ENCODE results near the gene FXR1. TPM values are rescaled to one million over a fixed set of nuclear protein-coding genes. Genes with fewer than 3 reads are reported as not detected.
"Not testable (repeated sequence)": the region's sequence is repeated elsewhere in the genome, so short reads cannot be mapped to it uniquely, and the experiment has no call there.

FXR1 gene
- polyA plus RNA-seq = 10 to 100 TPM; 38.0 to 46.9 (median 42.0) TPM

GRCh38 chr3:180912304-180913296 lies at the start of gene FXR1:
TSS of gene FXR1 (plus strand) at chr3:180912670. CDS start at chr3:180912686, 16 bp downstream.
- H3K36me3 Mint-ChIP-seq = no peaks in the 10 kb centered on the region
- H3K9me3 Mint-ChIP-seq = no peaks in the 10 kb centered on the region
- peak within 1 kb of the TSS; percentile 88 to 99 (median 96) for H3K27ac Mint-ChIP-seq
- H3K4me1 Mint-ChIP-seq = peaks cover 52 to 58% of the 10 kb centered on the region in 2 donors
- H3K27me3 Mint-ChIP-seq (ENCODE audit: low read depth in 3 of 3) = peaks cover 10 to 12% (median 10%) of the 10 kb centered on the region in 3 donors
- H3K4me3 Mint-ChIP-seq = peak within 1 kb of the TSS; percentile 94 to 97 (median 97)
- DNase-seq = peak; percentile 89 to 91 (median 90)

GRCh38 chr3:180870008-180870699 lies 42.3 kb upstream of the FXR1 start:
- Mint-ChIP-seq H3K4me1 (no peaks in the 10 kb centered on the region), H3K9me3 (peaks cover 0 to 5% (median 0%) of the 10 kb centered on the region in 6 donors), H3K4me3 (no peak overlapping the region), H3K27ac (no peak overlapping the region), H3K27me3 (ENCODE audit: low read depth in 3 of 3) (peaks cover 5 to 12% (median 7%) of the 10 kb centered on the region in 3 donors), H3K36me3 (no peaks in the 10 kb centered on the region)
- no peak for DNase-seq

GRCh38 chr3:180871901-180872300 lies 40.6 kb upstream of the FXR1 start:
- Mint-ChIP-seq H3K9me3 (peaks cover 0 to 5% (median 0%) of the 10 kb centered on the region in 6 donors), H3K27me3 (ENCODE audit: low read depth in 3 of 3) (peaks cover 5 to 12% (median 6%) of the 10 kb centered on the region in 3 donors), H3K27ac (no peak overlapping the region), H3K4me1 (no peaks in the 10 kb centered on the region), H3K4me3 (no peak overlapping the region), H3K36me3 (no peaks in the 10 kb centered on the region)
- no peak for DNase-seq

- H3K27ac Mint-ChIP-seq, DNase-seq, H3K9me3 Mint-ChIP-seq, H3K4me3 Mint-ChIP-seq, H3K4me1 Mint-ChIP-seq, H3K36me3 Mint-ChIP-seq: not testable (repeated sequence)
- H3K27me3 Mint-ChIP-seq (ENCODE audit: low read depth in 3 of 3) = peaks cover 5 to 12% (median 6%) of the 10 kb centered on the region in 3 donors
These were observed 40.0 kb upstream of the FXR1 start for GRCh38 chr3:180872430-180872829.

GRCh38 chr3:180875124-180875698 lies 37.3 kb upstream of the FXR1 start:
- Mint-ChIP-seq H3K4me3 (no peak overlapping the region), H3K9me3 (peaks cover 0 to 2% (median 0%) of the 10 kb centered on the region in 6 donors), H3K36me3 (no peaks in the 10 kb centered on the region), H3K27ac (no peak overlapping the region), H3K4me1 (no peaks in the 10 kb centered on the region), H3K27me3 (ENCODE audit: low read depth in 3 of 3) (peaks cover 4 to 14% (median 5%) of the 10 kb centered on the region in 3 donors)
- DNase-seq = no peak

- no peak for DNase-seq
- Mint-ChIP-seq H3K9me3 (peaks cover 0 to 4% (median 0%) of the 10 kb centered on the region in 6 donors), H3K27ac (no peak overlapping the region), H3K4me1 (no peaks in the 10 kb centered on the region), H3K4me3 (no peak overlapping the region), H3K36me3 (peaks cover 0 to 4% (median 0%) of the 10 kb centered on the region in 3 donors), H3K27me3 (ENCODE audit: low read depth in 3 of 3) (peaks cover 3 to 8% (median 3%) of the 10 kb centered on the region in 3 donors)
These were observed 31.2 kb upstream of the FXR1 start for GRCh38 chr3:180881065-180881801.

GRCh38 chr3:180882115-180882514 lies 30.4 kb upstream of the FXR1 start:
- peaks cover 0 to 4% (median 0%) of the 10 kb centered on the region in 3 donors for H3K36me3 Mint-ChIP-seq
- peaks cover 3 to 7% (median 3%) of the 10 kb centered on the region in 3 donors for H3K27me3 Mint-ChIP-seq (ENCODE audit: low read depth in 3 of 3)
- H3K27ac Mint-ChIP-seq = no peak overlapping the region
- H3K9me3 Mint-ChIP-seq = peaks cover 0 to 8% (median under 1%) of the 10 kb centered on the region in 6 donors
- no peak for DNase-seq
- no peaks in the 10 kb centered on the region for H3K4me1 Mint-ChIP-seq
- no peak overlapping the region for H3K4me3 Mint-ChIP-seq

GRCh38 chr3:180888992-180889560 lies 23.4 kb upstream of the FXR1 start:
- Mint-ChIP-seq H3K36me3 (peaks cover 0 to 9% (median 0%) of the 10 kb centered on the region in 3 donors), H3K4me3 (no peak overlapping the region), H3K4me1 (no peaks in the 10 kb centered on the region), H3K9me3 (peaks cover 10 to 23% (median 17%) of the 10 kb centered on the region in 6 donors), H3K27ac (no peak overlapping the region), H3K27me3 (ENCODE audit: low read depth in 3 of 3) (peaks cover 0 to 6% (median 4%) of the 10 kb centered on the region in 3 donors)
- DNase-seq = no peak

GRCh38 chr3:180898572-180898971 lies 13.9 kb upstream of the FXR1 start:
- Mint-ChIP-seq H3K4me1 (no peaks in the 10 kb centered on the region), H3K4me3 (no peak overlapping the region), H3K36me3 (no peaks in the 10 kb centered on the region), H3K27ac (no peak overlapping the region), H3K27me3 (ENCODE audit: low read depth in 3 of 3) (no peaks in the 10 kb centered on the region), H3K9me3 (peaks cover 0 to 7% (median 2%) of the 10 kb centered on the region in 6 donors)
- DNase-seq = no peak

- H3K27me3 Mint-ChIP-seq (ENCODE audit: low read depth in 3 of 3) = peaks cover 10 to 13% (median 12%) of the 10 kb centered on the region in 3 donors
These were observed 2.9 kb upstream of the FXR1 start for GRCh38 chr3:180909369-180910127.

GRCh38 chr3:180910823-180911222 lies 1.6 kb upstream of the FXR1 start:
- peak overlapping the region in 4 of 6 donors; percentile 28 to 71 (median 46) for H3K27ac Mint-ChIP-seq
- no peaks in the 10 kb centered on the region for H3K36me3 Mint-ChIP-seq
- H3K27me3 Mint-ChIP-seq (ENCODE audit: low read depth in 3 of 3) = peaks cover 10 to 13% (median 12%) of the 10 kb centered on the region in 3 donors
- peaks cover 40% of the 10 kb centered on the region in 2 donors for H3K4me1 Mint-ChIP-seq
- peak overlapping the region in 3 of 5 donors; percentile 21 to 51 (median 25) for H3K4me3 Mint-ChIP-seq
- no peak for DNase-seq
- peaks cover 0 to 3% (median 0%) of the 10 kb centered on the region in 6 donors for H3K9me3 Mint-ChIP-seq

More at GRCh38 chr3:180909369-180910127, 2.9 kb upstream of the FXR1 start:
- peak overlapping the region in 1 of 6 donors; percentile 45 for H3K27ac Mint-ChIP-seq
- peaks cover 0 to 3% (median 0%) of the 10 kb centered on the region in 6 donors for H3K9me3 Mint-ChIP-seq
- DNase-seq = no peak
- H3K4me3 Mint-ChIP-seq = no peak overlapping the region
- peaks cover 27 to 28% of the 10 kb centered on the region in 2 donors for H3K4me1 Mint-ChIP-seq
- H3K36me3 Mint-ChIP-seq = no peaks in the 10 kb centered on the region

- Mint-ChIP-seq H3K27ac (peak overlapping the region; percentile 88 to 99 (median 96)), H3K4me3 (peak overlapping the region; percentile 94 to 97 (median 97)), H3K27me3 (ENCODE audit: low read depth in 3 of 3) (peaks cover 10 to 12% (median 10%) of the 10 kb centered on the region in 3 donors), H3K9me3 (no peaks in the 10 kb centered on the region), H3K4me1 (peaks cover 47 to 51% of the 10 kb centered on the region in 2 donors), H3K36me3 (no peaks in the 10 kb centered on the region)
- no peak for DNase-seq
These were observed 580 bp upstream of the FXR1 start for GRCh38 chr3:180911876-180912303.
